HAP-1 (cell line): Measurements from ENCODE around the gene AUTS2.
A peak's percentile ranks its signal among the peaks of the same experiment; 100 is the strongest.

Experiments
- DNase-seq, 2 experiments: peaks; one replicate each; pipeline ENCODE4 v3.0.0-alpha.2; 2016 to 2020; ENCODE audit warnings: low spot score in 2 of 2
- H3K27me3 ChIP-seq: fragments of 250-450 bp; sonication (Bioruptor Pico); 2 replicates; pipeline ENCODE4 v1.5.1; 2020; ENCODE audit warnings: low read depth, mild to moderate bottlenecking, moderate library complexity
- H3K36me3 ChIP-seq: fragments of 250-450 bp; sonication (Bioruptor Pico); replicated peaks from 2 replicates; pipeline ENCODE4 v1.5.1; 2020; ENCODE audit warnings: mild to moderate bottlenecking
- H3K4me1 ChIP-seq: fragments of 250-450 bp; sonication (Bioruptor Pico); 2 replicates; pipeline ENCODE4 v1.5.1; 2020; ENCODE audit warnings: mild to moderate bottlenecking
- H3K4me3 ChIP-seq: fragments of 250-450 bp; sonication (Bioruptor Pico); 2 replicates; pipeline ENCODE4 v1.5.1; 2020; ENCODE audit warnings: mild to moderate bottlenecking, moderate library complexity
- H3K9me3 ChIP-seq: fragments of 250-450 bp; sonication (Bioruptor Pico); 2 replicates; pipeline ENCODE4 v1.5.1; 2020; ENCODE audit warnings: mild to moderate bottlenecking, moderate library complexity
- in situ Hi-C: fragments of 300-500 bp; cut with MboI; formaldehyde crosslinking; loops from 3 replicates; pipeline ENCODE4 v1.14.3; 2020; ENCODE audit warnings: low sequenced_read_pairs, inconsistent platforms, mixed read lengths

Gene AUTS2

GRCh38 chr7:70098905-70099672, 500.8 kb downstream of the AUTS2 start:
- H3K36me3 ChIP-seq, result no peaks in the 10 kb centered on the region
- in situ Hi-C loops, result no loop called here
- no peak overlapping the region for H3K4me3 ChIP-seq
- H3K4me1 ChIP-seq, result peaks cover 5% of the 10 kb centered on the region; the same call in 1 of the 2 replicates
- no peaks in the 10 kb centered on the region for H3K9me3 ChIP-seq
- DNase-seq, result no peak
- H3K27me3 ChIP-seq, result no peaks in the 10 kb centered on the region

- H3K4me3 ChIP-seq, result no peak overlapping the region
- DNase-seq, result no peak
- peaks cover 5% of the 10 kb centered on the region for H3K4me1 ChIP-seq
- no peaks in the 10 kb centered on the region for H3K27me3 ChIP-seq
- in situ Hi-C loops, result no loop called here
- H3K36me3 ChIP-seq, result no peaks in the 10 kb centered on the region
- no peaks in the 10 kb centered on the region for H3K9me3 ChIP-seq
These were observed 506.0 kb downstream of the AUTS2 start for GRCh38 chr7:70104243-70104642.

GRCh38 chr7:70113078-70113477, 514.8 kb downstream of the AUTS2 start:
- Histone ChIP-seq H3K4me1 (peaks cover 36% of the 10 kb centered on the region), H3K4me3 (no peak overlapping the region), H3K36me3 (no peaks in the 10 kb centered on the region), H3K9me3 (no peaks in the 10 kb centered on the region), H3K27me3 (no peaks in the 10 kb centered on the region)
- no peak for DNase-seq
- in situ Hi-C loops, result no loop called here

GRCh38 chr7:70113536-70113935, 515.3 kb downstream of the AUTS2 start:
- Histone ChIP-seq H3K27me3 (no peaks in the 10 kb centered on the region), H3K4me1 (peaks cover 36% of the 10 kb centered on the region), H3K9me3 (no peaks in the 10 kb centered on the region), H3K36me3 (no peaks in the 10 kb centered on the region), H3K4me3 (no peak overlapping the region)
- no peak for DNase-seq
- in situ Hi-C loops, result no loop called here

GRCh38 chr7:70114806-70115205, 516.5 kb downstream of the AUTS2 start:
- no peaks in the 10 kb centered on the region for H3K36me3 ChIP-seq
- in situ Hi-C loops, result no loop called here
- no peak for DNase-seq

GRCh38 chr7:70116244-70116643, 518.0 kb downstream of the AUTS2 start:
- Histone ChIP-seq H3K27me3 (no peaks in the 10 kb centered on the region), H3K36me3 (no peaks in the 10 kb centered on the region), H3K9me3 (no peaks in the 10 kb centered on the region), H3K4me3 (no peak overlapping the region), H3K4me1 (peaks cover 30% of the 10 kb centered on the region)
- peak in 1 of 2 experiments; percentile 58 for DNase-seq
- in situ Hi-C loops, result no loop called here

More at GRCh38 chr7:70114806-70115205, 516.5 kb downstream of the AUTS2 start:
- Histone ChIP-seq H3K4me3 (no peak overlapping the region), H3K4me1 (peaks cover 30% of the 10 kb centered on the region), H3K27me3 (no peaks in the 10 kb centered on the region), H3K9me3 (no peaks in the 10 kb centered on the region)

GRCh38 chr7:70116867-70117266, 518.6 kb downstream of the AUTS2 start:
- H3K4me3 ChIP-seq, result no peak overlapping the region
- in situ Hi-C loops, result no loop called here
- H3K36me3 ChIP-seq, result no peaks in the 10 kb centered on the region
- DNase-seq, result no peak
- H3K4me1 ChIP-seq, result peaks cover 30% of the 10 kb centered on the region
- no peaks in the 10 kb centered on the region for H3K27me3 ChIP-seq
- H3K9me3 ChIP-seq, result no peaks in the 10 kb centered on the region

GRCh38 chr7:70120851-70121250, 522.6 kb downstream of the AUTS2 start:
- Histone ChIP-seq H3K4me3 (no peak overlapping the region), H3K9me3 (no peaks in the 10 kb centered on the region), H3K36me3 (no peaks in the 10 kb centered on the region), H3K4me1 (peaks cover 9% of the 10 kb centered on the region), H3K27me3 (no peaks in the 10 kb centered on the region)
- in situ Hi-C loops, result no loop called here
- DNase-seq, result no peak

- Histone ChIP-seq H3K4me3 (no peak overlapping the region), H3K36me3 (no peaks in the 10 kb centered on the region), H3K4me1 (peaks cover 19% of the 10 kb centered on the region), H3K27me3 (no peaks in the 10 kb centered on the region), H3K9me3 (no peaks in the 10 kb centered on the region)
- DNase-seq, result no peak
- in situ Hi-C loops, result no loop called here
These were observed 533.5 kb downstream of the AUTS2 start for GRCh38 chr7:70131817-70132216.

- DNase-seq, result peak; percentile 52 to 89
- in situ Hi-C loops, result no loop called here
- Histone ChIP-seq H3K27me3 (no peaks in the 10 kb centered on the region), H3K9me3 (no peaks in the 10 kb centered on the region), H3K4me1 (peaks cover 19% of the 10 kb centered on the region), H3K36me3 (no peaks in the 10 kb centered on the region), H3K4me3 (no peak overlapping the region)
These were observed 534.1 kb downstream of the AUTS2 start for GRCh38 chr7:70132226-70132851.

- Histone ChIP-seq H3K4me3 (no peak overlapping the region), H3K9me3 (no peaks in the 10 kb centered on the region), H3K27me3 (no peaks in the 10 kb centered on the region), H3K36me3 (no peaks in the 10 kb centered on the region), H3K4me1 (peaks cover 19% of the 10 kb centered on the region)
- in situ Hi-C loops, result no loop called here
- peak; percentile 24 to 50 for DNase-seq
These were observed 534.8 kb downstream of the AUTS2 start for GRCh38 chr7:70132852-70133690.

- no peak for DNase-seq
- H3K4me3 ChIP-seq, result no peak overlapping the region
- no peaks in the 10 kb centered on the region for H3K27me3 ChIP-seq
- in situ Hi-C loops, result no loop called here
- H3K4me1 ChIP-seq, result peaks cover 19% of the 10 kb centered on the region
- no peaks in the 10 kb centered on the region for H3K9me3 ChIP-seq
- no peaks in the 10 kb centered on the region for H3K36me3 ChIP-seq
These were observed 535.9 kb downstream of the AUTS2 start for GRCh38 chr7:70134029-70134770.

GRCh38 chr7:70135656-70136055, 537.4 kb downstream of the AUTS2 start:
- Histone ChIP-seq H3K27me3 (no peaks in the 10 kb centered on the region), H3K4me1 (peaks cover 19% of the 10 kb centered on the region), H3K9me3 (no peaks in the 10 kb centered on the region), H3K4me3 (no peak overlapping the region), H3K36me3 (no peaks in the 10 kb centered on the region)
- no peak for DNase-seq
- in situ Hi-C loops, result no loop called here
